Ectodermal cell (in vitro differentiated cells): Measurements from ENCODE around the gene TCF4.

Source experiments
- H3K27ac ChIP-seq: 2 replicates; pipeline ENCODE4 v1.7.0; 2013; ENCODE audit warnings: mild to moderate bottlenecking, low read depth, low read length; ENCODE audit not compliant: insufficient read depth, poor library complexity, severe bottlenecking
- H3K27me3 ChIP-seq: 2 replicates; pipeline ENCODE4 v1.7.0; 2013; ENCODE audit warnings: mild to moderate bottlenecking, low read length; ENCODE audit not compliant: insufficient read depth, control insufficient read depth, poor library complexity, severe bottlenecking
- H3K36me3 ChIP-seq: one replicate; pipeline ENCODE4 v1.7.0; 2013; ENCODE audit warnings: low read length; ENCODE audit not compliant: control insufficient read depth, insufficient read depth
- H3K4me1 ChIP-seq: one replicate; pipeline ENCODE4 v1.7.0; 2013; ENCODE audit warnings: low read length; ENCODE audit not compliant: control insufficient read depth, insufficient read depth
- H3K4me3 ChIP-seq: 2 replicates; pipeline ENCODE4 v1.7.0; 2013; ENCODE audit warnings: low read depth, low read length, control low read depth; ENCODE audit not compliant: insufficient read depth
- H3K9me3 ChIP-seq: 2 replicates; pipeline ENCODE4 v1.7.0; 2013; ENCODE audit warnings: mild to moderate bottlenecking, low read length, moderate library complexity; ENCODE audit not compliant: control insufficient read depth
- WGBS, 2 experiments: methylation state at CpG; one replicate each; pipeline ENCODE4 v1.1.7; 2013; ENCODE audit warnings: missing lambda C conversion rate in 2 of 2; 5-methylcytosine and 5-hydroxymethylcytosine counted together

The TCF4 gene

GRCh38 chr18:55609160-55609825 is 21.3 kb upstream of the TCF4 start:
- H3K9me3 ChIP-seq: no peaks in the 10 kb centered on the region
- H3K27me3 ChIP-seq: no peaks in the 10 kb centered on the region
- no peaks in the 10 kb centered on the region for H3K36me3 ChIP-seq
- H3K4me1 ChIP-seq: no peaks in the 10 kb centered on the region
- no peak overlapping the region for H3K4me3 ChIP-seq
- no peak overlapping the region for H3K27ac ChIP-seq
- WGBS, 2 experiments: 93 to 95% methylated on average over 6 of the region's 6 CpGs

GRCh38 chr18:55608497-55608896 is 20.5 kb upstream of the TCF4 start:
- no peak overlapping the region for H3K4me3 ChIP-seq
- WGBS, 2 experiments: 96 to 100% methylated on average over 4 of the region's 4 CpGs
- no peaks in the 10 kb centered on the region for H3K4me1 ChIP-seq
- H3K27me3 ChIP-seq: no peaks in the 10 kb centered on the region
- no peak overlapping the region for H3K27ac ChIP-seq
- no peaks in the 10 kb centered on the region for H3K36me3 ChIP-seq
- H3K9me3 ChIP-seq: no peaks in the 10 kb centered on the region

- H3K4me3 ChIP-seq: no peak overlapping the region
- H3K36me3 ChIP-seq: no peaks in the 10 kb centered on the region
- no peak overlapping the region for H3K27ac ChIP-seq
- 96 to 97% methylated on average over 2 of the region's 2 CpGs for WGBS, 2 experiments
- H3K9me3 ChIP-seq: no peaks in the 10 kb centered on the region
- no peaks in the 10 kb centered on the region for H3K27me3 ChIP-seq
- H3K4me1 ChIP-seq: no peaks in the 10 kb centered on the region
These were observed 19.8 kb upstream of the TCF4 start for GRCh38 chr18:55607773-55608172.

- Histone ChIP-seq H3K27me3 (no peaks in the 10 kb centered on the region), H3K4me3 (no peak overlapping the region), H3K4me1 (no peaks in the 10 kb centered on the region), H3K27ac (no peak overlapping the region), H3K9me3 (no peaks in the 10 kb centered on the region), H3K36me3 (no peaks in the 10 kb centered on the region)
- 84 to 90% methylated on average over 4 to 7 of the region's 7 CpGs for WGBS, 2 experiments
These were observed 17.8 kb upstream of the TCF4 start for GRCh38 chr18:55605733-55606338.

GRCh38 chr18:55603775-55604174 is 15.8 kb upstream of the TCF4 start:
- WGBS, 2 experiments: 76 to 86% methylated on average over 4 of the region's 5 CpGs
- Histone ChIP-seq H3K4me3 (no peak overlapping the region), H3K9me3 (no peaks in the 10 kb centered on the region), H3K36me3 (no peaks in the 10 kb centered on the region), H3K27ac (no peak overlapping the region), H3K4me1 (no peaks in the 10 kb centered on the region), H3K27me3 (no peaks in the 10 kb centered on the region)

GRCh38 chr18:55593888-55594287 is 5.9 kb upstream of the TCF4 start:
- Histone ChIP-seq H3K27ac (no peak overlapping the region), H3K27me3 (no peaks in the 10 kb centered on the region), H3K4me1 (no peaks in the 10 kb centered on the region), H3K9me3 (no peaks in the 10 kb centered on the region), H3K36me3 (no peaks in the 10 kb centered on the region), H3K4me3 (no peak overlapping the region)
- 89 to 96% methylated on average over 2 of the region's 2 CpGs for WGBS, 2 experiments

- Histone ChIP-seq H3K27me3 (no peaks in the 10 kb centered on the region), H3K27ac (no peak overlapping the region), H3K4me3 (no peak overlapping the region), H3K4me1 (no peaks in the 10 kb centered on the region), H3K36me3 (no peaks in the 10 kb centered on the region), H3K9me3 (no peaks in the 10 kb centered on the region)
- WGBS, 2 experiments: 91 to 95% methylated on average over 4 of the region's 4 CpGs
These were observed 4.6 kb upstream of the TCF4 start for GRCh38 chr18:55592572-55592971.

- H3K4me3 ChIP-seq: no peak overlapping the region
- H3K9me3 ChIP-seq: no peaks in the 10 kb centered on the region
- no peak overlapping the region for H3K27ac ChIP-seq
- no peaks in the 10 kb centered on the region for H3K27me3 ChIP-seq
- H3K4me1 ChIP-seq: no peaks in the 10 kb centered on the region
- 94 to 100% methylated on average over 1 of the region's 1 CpG for whole genome bisulfite sequencing, 2 experiments
- H3K36me3 ChIP-seq: no peaks in the 10 kb centered on the region
These were observed 4.1 kb upstream of the TCF4 start for GRCh38 chr18:55592106-55592505.

GRCh38 chr18:55589625-55590291 is 1.8 kb upstream of the TCF4 start:
- peak overlapping the region; percentile 61 for H3K4me3 ChIP-seq
- no peaks in the 10 kb centered on the region for H3K27me3 ChIP-seq
- no peaks in the 10 kb centered on the region for H3K4me1 ChIP-seq
- H3K36me3 ChIP-seq: no peaks in the 10 kb centered on the region
- WGBS, 2 experiments: 6% methylated on average over 37 of the region's 37 CpGs
- no peaks in the 10 kb centered on the region for H3K9me3 ChIP-seq
- H3K27ac ChIP-seq: no peak overlapping the region

GRCh38 chr18:55588870-55589595 is 1.0 kb upstream of the TCF4 start:
- H3K9me3 ChIP-seq: no peaks in the 10 kb centered on the region
- peak overlapping the region; percentile 92 for H3K27ac ChIP-seq
- H3K27me3 ChIP-seq: no peaks in the 10 kb centered on the region
- 0% methylated on average over 6 to 12 of the region's 12 CpGs for WGBS, 2 experiments
- H3K4me3 ChIP-seq: peak overlapping the region; percentile 61
- H3K36me3 ChIP-seq: no peaks in the 10 kb centered on the region
- no peaks in the 10 kb centered on the region for H3K4me1 ChIP-seq
